Dendritic cell treated with granulocyte-macrophage colony-stimulating factor and Interleukin-4, amounts not matched to agents 40 ng/mL and 50 ng/mL, for 4 days (primary cell): ENCODE measurements around the gene NOS2.

Experiments
- H3K27ac Mint-ChIP-seq: one replicate; pipeline ENCODE4 v1.8.0; 2022; ENCODE audit warnings: mild to moderate bottlenecking, mixed read lengths
- H3K27me3 Mint-ChIP-seq: one replicate; pipeline ENCODE4 v1.8.0; 2022; ENCODE audit warnings: mild to moderate bottlenecking, mixed read lengths
- H3K36me3 Mint-ChIP-seq: one replicate; pipeline ENCODE4 v1.8.0; 2022; ENCODE audit warnings: low read depth, mixed read lengths
- H3K4me1 Mint-ChIP-seq: one replicate; pipeline ENCODE4 v1.8.0; 2022; ENCODE audit warnings: low read depth, mixed read lengths
- H3K4me3 Mint-ChIP-seq: one replicate; pipeline ENCODE4 v1.8.0; 2022; ENCODE audit warnings: mild to moderate bottlenecking, moderate library complexity, mixed read lengths
- H3K9me3 Mint-ChIP-seq: one replicate; pipeline ENCODE4 v1.8.0; 2022; ENCODE audit warnings: mixed read lengths
- intact Hi-C: fragments of 100-400 bp; cut with micrococcal nuclease; formaldehyde crosslinking; loops from one replicate; pipeline ENCODE4 v1.15.0; 2022

NOS2 gene

DNA sequence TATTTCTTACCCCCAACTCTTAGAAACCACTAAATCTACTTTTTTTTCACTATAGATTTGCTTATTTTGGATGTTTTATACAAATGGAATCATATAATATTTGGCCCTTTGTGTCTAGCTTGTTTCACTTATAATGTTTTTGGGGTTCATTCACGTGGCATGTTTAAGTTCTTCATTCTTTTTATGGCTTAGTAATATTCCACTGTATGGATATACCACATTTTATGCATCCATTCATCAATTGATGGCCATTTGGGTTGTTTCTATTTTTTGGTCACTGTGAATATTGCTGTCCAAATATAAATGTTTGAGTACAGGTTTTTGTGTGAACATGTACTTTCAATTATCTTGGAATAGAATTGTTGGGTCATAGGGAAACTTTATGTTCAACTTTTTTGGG, 9.2 kb upstream of the NOS2 start:
- no peak overlapping the region for H3K4me3 Mint-ChIP-seq
- no peak overlapping the region for H3K27ac Mint-ChIP-seq
- peaks cover 29% of the 10 kb centered on the region for H3K4me1 Mint-ChIP-seq
- intact Hi-C loops: no loop called here
- no peaks in the 10 kb centered on the region for H3K36me3 Mint-ChIP-seq
- H3K9me3 Mint-ChIP-seq: peaks cover 7% of the 10 kb centered on the region
- no peaks in the 10 kb centered on the region for H3K27me3 Mint-ChIP-seq

DNA sequence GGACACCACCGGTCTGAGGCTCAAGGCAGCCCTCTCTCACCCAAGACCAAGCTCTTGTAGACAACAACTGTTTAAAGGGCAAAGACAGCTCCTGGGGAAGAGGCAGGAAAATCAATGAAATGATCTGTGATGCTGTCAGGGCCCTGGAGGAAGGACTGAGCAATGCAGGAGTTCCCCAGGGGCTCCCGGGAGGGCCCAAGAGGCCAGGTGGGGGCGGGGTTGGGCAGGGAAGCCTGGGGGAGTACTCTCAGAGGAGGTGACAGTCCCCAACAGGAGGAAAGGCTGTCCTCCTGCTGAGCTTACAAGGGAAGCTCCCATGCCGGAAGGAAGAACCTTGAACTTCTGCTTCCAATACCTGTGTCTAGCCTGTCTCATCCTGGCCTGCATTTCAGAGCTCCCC, 8.3 kb upstream of the NOS2 start:
- Mint-ChIP-seq H3K9me3 (peaks cover 7% of the 10 kb centered on the region), H3K27ac (no peak overlapping the region), H3K4me3 (no peak overlapping the region), H3K27me3 (no peaks in the 10 kb centered on the region), H3K36me3 (no peaks in the 10 kb centered on the region), H3K4me1 (peaks cover 29% of the 10 kb centered on the region)
- intact Hi-C loops: no loop called here

GRCh38 chr17:27807567-27808470, 7.5 kb upstream of the NOS2 start:
- intact Hi-C loops: no loop called here

GRCh38 chr17:27805520-27806146, 5.3 kb upstream of the NOS2 start:
- H3K9me3 Mint-ChIP-seq: peaks cover 7% of the 10 kb centered on the region
- H3K4me1 Mint-ChIP-seq: peaks cover 29% of the 10 kb centered on the region
- H3K27me3 Mint-ChIP-seq: no peaks in the 10 kb centered on the region
- peak overlapping the region; percentile 78 for H3K27ac Mint-ChIP-seq
- peak overlapping the region; percentile 68 for H3K4me3 Mint-ChIP-seq
- no peaks in the 10 kb centered on the region for H3K36me3 Mint-ChIP-seq
- intact Hi-C loops: loop anchor here (1.0 to 2.0 kb wide), 2 partner anchors 75 to 445 kb away; no protein-coding TSS in a partner anchor

More at GRCh38 chr17:27807567-27808470, 7.5 kb upstream of the NOS2 start:
- Mint-ChIP-seq H3K27me3 (no peaks in the 10 kb centered on the region), H3K27ac (no peak overlapping the region), H3K4me3 (no peak overlapping the region), H3K9me3 (peaks cover 7% of the 10 kb centered on the region), H3K4me1 (peaks cover 29% of the 10 kb centered on the region), H3K36me3 (no peaks in the 10 kb centered on the region)

GRCh38 chr17:27804113-27804512, 3.8 kb upstream of the NOS2 start:
- peaks cover 3% of the 10 kb centered on the region for H3K27me3 Mint-ChIP-seq
- H3K9me3 Mint-ChIP-seq: no peaks in the 10 kb centered on the region
- H3K27ac Mint-ChIP-seq: no peak overlapping the region
- intact Hi-C loops: loop anchor here (2.0 kb wide), 1 partner anchor 447 kb away; no protein-coding TSS in a partner anchor
- no peak overlapping the region for H3K4me3 Mint-ChIP-seq
- H3K4me1 Mint-ChIP-seq: peaks cover 23% of the 10 kb centered on the region
- H3K36me3 Mint-ChIP-seq: no peaks in the 10 kb centered on the region

DNA sequence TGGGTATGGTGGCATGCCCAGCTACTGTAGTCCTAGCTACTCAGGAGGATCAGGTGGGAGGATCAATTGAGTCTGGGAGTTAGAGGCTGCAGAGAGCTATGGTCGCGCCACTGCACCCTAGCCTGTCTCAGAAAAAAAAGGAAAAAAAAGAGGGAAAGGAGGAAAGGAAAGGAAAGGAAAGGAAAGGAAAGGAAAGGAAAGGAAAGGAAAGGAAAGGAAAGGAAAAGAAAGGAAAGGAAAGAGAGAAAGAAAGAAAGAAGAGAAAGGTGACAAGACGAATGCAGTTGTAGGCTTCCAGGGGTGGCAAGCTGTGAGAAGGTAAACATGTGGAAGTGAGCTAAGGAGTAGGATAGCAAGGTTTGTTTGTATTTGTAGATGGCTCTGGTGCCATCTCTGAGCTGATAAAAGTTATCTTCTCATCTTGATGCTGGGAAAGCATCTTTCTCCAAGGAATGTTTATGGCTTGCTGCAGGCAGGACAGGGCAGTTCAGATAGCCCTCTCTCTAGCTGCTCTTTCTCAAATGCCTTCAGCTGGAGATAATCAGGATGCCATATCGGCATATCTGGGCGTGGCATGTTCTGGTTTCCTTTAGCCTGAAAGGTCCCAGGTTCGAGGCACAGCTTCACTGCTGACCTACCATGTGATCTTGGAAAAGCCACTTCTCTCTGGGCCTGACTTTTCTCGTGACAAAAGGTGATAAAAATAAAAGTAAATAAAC, 2.8 kb upstream of the NOS2 start:
- no peak overlapping the region for H3K4me3 Mint-ChIP-seq
- H3K36me3 Mint-ChIP-seq: no peaks in the 10 kb centered on the region
- peaks cover 3% of the 10 kb centered on the region for H3K27me3 Mint-ChIP-seq
- intact Hi-C loops: no loop called here
- H3K4me1 Mint-ChIP-seq: peaks cover 22% of the 10 kb centered on the region
- no peak overlapping the region for H3K27ac Mint-ChIP-seq
- H3K9me3 Mint-ChIP-seq: no peaks in the 10 kb centered on the region

DNA sequence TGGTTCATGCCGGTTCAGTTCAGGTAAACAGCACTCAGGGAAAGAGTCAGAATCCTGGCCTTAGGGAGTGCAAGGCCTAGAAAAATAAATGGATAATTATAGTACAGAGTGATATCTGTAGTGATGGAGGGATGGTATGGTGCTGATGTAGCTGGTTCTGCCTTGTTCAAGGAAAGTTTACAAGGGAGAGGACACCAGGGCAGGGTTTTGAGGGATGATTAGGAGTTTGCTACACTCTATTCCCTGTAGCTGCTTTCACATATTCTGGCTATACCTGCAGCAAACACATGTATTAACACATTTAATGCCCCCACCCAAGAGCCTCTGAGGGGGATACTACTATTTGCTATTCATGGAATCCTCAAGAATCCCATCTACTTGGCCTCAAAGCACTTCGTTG, 1.7 kb upstream of the NOS2 start:
- H3K27me3 Mint-ChIP-seq: peaks cover 6% of the 10 kb centered on the region
- intact Hi-C loops: no loop called here
- H3K36me3 Mint-ChIP-seq: no peaks in the 10 kb centered on the region
- peaks cover 15% of the 10 kb centered on the region for H3K4me1 Mint-ChIP-seq
- H3K9me3 Mint-ChIP-seq: no peaks in the 10 kb centered on the region
- H3K27ac Mint-ChIP-seq: no peak overlapping the region
- H3K4me3 Mint-ChIP-seq: no peak overlapping the region

DNA sequence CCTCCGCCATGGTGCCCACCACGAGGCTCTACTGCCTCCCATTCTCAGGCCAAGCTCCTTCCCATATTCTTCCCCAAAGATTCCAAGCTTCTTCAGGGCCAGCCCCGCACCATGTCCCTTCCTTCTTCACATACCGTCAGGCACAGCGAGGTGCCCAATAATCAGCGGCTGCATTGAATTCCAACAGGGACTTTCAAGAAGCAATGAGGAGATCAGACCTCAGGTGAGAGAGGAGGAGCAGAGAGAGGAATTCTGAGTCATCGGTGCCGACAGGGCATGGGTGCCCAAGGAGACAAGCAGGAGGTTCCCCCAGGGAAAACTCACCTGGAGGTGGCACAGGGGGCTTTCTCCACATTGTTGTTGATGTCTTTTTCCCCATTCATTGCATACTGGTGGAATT, 2.0 kb downstream of the NOS2 start:
- Mint-ChIP-seq H3K4me3 (no peak overlapping the region), H3K27me3 (peaks cover 37% of the 10 kb centered on the region), H3K9me3 (no peaks in the 10 kb centered on the region), H3K4me1 (no peaks in the 10 kb centered on the region), H3K36me3 (no peaks in the 10 kb centered on the region), H3K27ac (no peak overlapping the region)
- intact Hi-C loops: no loop called here

GRCh38 chr17:27797390-27798091, 2.8 kb downstream of the NOS2 start:
- H3K36me3 Mint-ChIP-seq: no peaks in the 10 kb centered on the region
- intact Hi-C loops: no loop called here
- peaks cover 43% of the 10 kb centered on the region for H3K27me3 Mint-ChIP-seq
- no peak overlapping the region for H3K27ac Mint-ChIP-seq
- no peaks in the 10 kb centered on the region for H3K9me3 Mint-ChIP-seq
- no peaks in the 10 kb centered on the region for H3K4me1 Mint-ChIP-seq
- H3K4me3 Mint-ChIP-seq: no peak overlapping the region

GRCh38 chr17:27793906-27794569, 6.3 kb downstream of the NOS2 start:
- no peaks in the 10 kb centered on the region for H3K9me3 Mint-ChIP-seq
- no peaks in the 10 kb centered on the region for H3K4me1 Mint-ChIP-seq
- intact Hi-C loops: no loop called here
- H3K4me3 Mint-ChIP-seq: no peak overlapping the region
- H3K27ac Mint-ChIP-seq: no peak overlapping the region
- peaks cover 57% of the 10 kb centered on the region for H3K27me3 Mint-ChIP-seq
- no peaks in the 10 kb centered on the region for H3K36me3 Mint-ChIP-seq

GRCh38 chr17:27793168-27793905, 7.0 kb downstream of the NOS2 start:
- peaks cover 57% of the 10 kb centered on the region for H3K27me3 Mint-ChIP-seq

DNA sequence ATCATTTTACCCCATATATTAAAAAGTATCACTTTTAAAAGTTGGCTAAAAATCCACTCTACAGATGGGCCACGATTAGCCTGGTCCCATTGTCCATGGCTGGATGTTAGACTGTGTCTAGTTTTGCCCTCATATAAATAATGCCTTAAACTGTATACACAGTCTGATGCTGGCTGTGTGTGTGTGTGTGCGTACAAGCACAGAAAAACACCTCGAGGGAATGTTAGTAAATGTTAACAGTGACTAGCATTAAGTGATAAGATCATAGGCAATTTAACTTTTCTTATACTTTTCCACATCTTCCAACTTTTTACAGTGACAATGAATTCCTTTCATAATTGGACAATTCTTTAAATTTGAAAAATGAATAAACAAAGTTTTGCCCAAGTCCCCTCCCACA, 8.2 kb downstream of the NOS2 start:
- no peaks in the 10 kb centered on the region for H3K9me3 Mint-ChIP-seq
- H3K27me3 Mint-ChIP-seq: peaks cover 56% of the 10 kb centered on the region
- H3K4me1 Mint-ChIP-seq: no peaks in the 10 kb centered on the region
- H3K4me3 Mint-ChIP-seq: no peak overlapping the region
- no peaks in the 10 kb centered on the region for H3K36me3 Mint-ChIP-seq
- intact Hi-C loops: no loop called here
- H3K27ac Mint-ChIP-seq: no peak overlapping the region

More at GRCh38 chr17:27793168-27793905, 7.0 kb downstream of the NOS2 start:
- no peaks in the 10 kb centered on the region for H3K36me3 Mint-ChIP-seq
- no peaks in the 10 kb centered on the region for H3K9me3 Mint-ChIP-seq
- H3K27ac Mint-ChIP-seq: no peak overlapping the region
- H3K4me1 Mint-ChIP-seq: no peaks in the 10 kb centered on the region
- intact Hi-C loops: no loop called here
- no peak overlapping the region for H3K4me3 Mint-ChIP-seq

DNA sequence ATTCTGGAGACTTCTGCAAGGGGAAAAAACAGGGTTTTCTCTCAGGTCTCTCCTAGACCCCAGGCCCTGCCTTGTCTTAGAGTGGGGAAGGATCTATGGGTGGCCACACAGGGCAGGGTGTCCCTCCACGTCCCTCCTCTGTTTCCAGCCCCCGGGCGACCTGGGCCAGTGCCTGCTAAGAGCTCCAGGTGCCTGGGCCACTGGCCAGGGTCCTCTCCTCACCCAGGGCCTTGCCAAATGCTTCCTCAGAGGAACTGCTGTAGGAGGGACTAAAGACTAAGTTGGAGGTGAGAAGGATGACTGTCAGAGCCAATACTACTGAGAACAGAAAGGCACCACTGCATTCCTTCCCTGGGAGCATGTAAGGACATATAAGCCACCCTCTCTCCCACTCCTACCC, 11.4 kb downstream of the NOS2 start:
- no peak overlapping the region for H3K4me3 Mint-ChIP-seq

More for the DNA sequence above, 11.4 kb downstream of the NOS2 start:
- Mint-ChIP-seq H3K9me3 (no peaks in the 10 kb centered on the region), H3K36me3 (no peaks in the 10 kb centered on the region), H3K27ac (no peak overlapping the region), H3K27me3 (peaks cover 28% of the 10 kb centered on the region), H3K4me1 (no peaks in the 10 kb centered on the region)
- intact Hi-C loops: no loop called here
